Activated CD4-positive, alpha-beta T cell treated with anti-CD3 and anti-CD28 coated beads, Interleukin-2, amount 10 ng/mL, durations not matched to agents 24 days and 14 days (primary cell): Measurements from ENCODE around the gene SLX1A. TPM values are rescaled to one million over a fixed set of nuclear protein-coding genes. Genes with fewer than 3 reads are reported as not detected.

Source experiments
- total RNA-seq: library from RNA; stranded (reverse); gene quantifications from 2 replicates; pipeline ENCODE4 v1.2.3, GENCODE V29; 2022

The SLX1A gene
- total RNA-seq, 1 donor from 2014 or later: 80.7 TPM

Other genes starting within 250 kb of the SLX1A start
- gene TMEM219, start 231.8 kb upstream of the SLX1A start, total RNA-seq: 41.7 and 43.8 TPM in 2 replicates
- 35.8 and 38.7 TPM in 2 replicates for gene TAOK2, start 220.0 kb upstream of the SLX1A start, total RNA-seq
- gene HIRIP3, start 198.3 kb upstream of the SLX1A start, total RNA-seq: 45.9 and 47.7 TPM in 2 replicates
- gene INO80E, start 197.6 kb upstream of the SLX1A start, total RNA-seq: 129 and 133 TPM in 2 replicates
- gene DOC2A, start 182.8 kb upstream of the SLX1A start, total RNA-seq: 2.7 and 3.2 TPM in 2 replicates
- not detected in 2 replicates for gene C16orf92, start 170.7 kb upstream of the SLX1A start, total RNA-seq
- 1.5 and 1.8 TPM in 2 replicates for gene TLCD3B, start 162.6 kb upstream of the SLX1A start, total RNA-seq
- gene ALDOA, start 128.1 kb upstream of the SLX1A start, total RNA-seq: 2,074 and 2,109 TPM in 2 replicates
- gene PPP4C, start 117.9 kb upstream of the SLX1A start, total RNA-seq: 144 and 145 TPM in 2 replicates
- gene TBX6, start 102.0 kb upstream of the SLX1A start, total RNA-seq: 2.1 TPM in 2 replicates
- 11.8 and 11.9 TPM in 2 replicates for gene YPEL3, start 97.7 kb upstream of the SLX1A start, total RNA-seq
- gene GDPD3, start 80.3 kb upstream of the SLX1A start, total RNA-seq: 6.0 and 6.6 TPM in 2 replicates
- gene MAPK3, start 70.7 kb upstream of the SLX1A start, total RNA-seq: 53.9 and 56.4 TPM in 2 replicates
- gene CORO1A, start 10.3 kb upstream of the SLX1A start, total RNA-seq: 748 and 758 TPM in 2 replicates
- 280 and 300 TPM in 2 replicates for gene BOLA2B, start 209 bp upstream of the SLX1A start, total RNA-seq
- 15.6 and 24.5 TPM in 2 replicates for gene SULT1A3, start 5.4 kb downstream of the SLX1A start, total RNA-seq
- gene NPIPB13, start 54.6 kb downstream of the SLX1A start, total RNA-seq: 14.5 and 21.1 TPM in 2 replicates
- gene CD2BP2, start 161.4 kb downstream of the SLX1A start, total RNA-seq: 80.5 and 93.2 TPM in 2 replicates
- 68.9 TPM in 2 replicates for gene TBC1D10B, start 176.6 kb downstream of the SLX1A start, total RNA-seq
- gene MYL11, start 180.9 kb downstream of the SLX1A start, total RNA-seq: 1.0 and 1.3 TPM in 2 replicates
- gene SEPTIN1, start 188.7 kb downstream of the SLX1A start, total RNA-seq: 162 and 163 TPM in 2 replicates
- gene ZNF48, start 201.5 kb downstream of the SLX1A start, total RNA-seq: 16.5 and 18.3 TPM in 2 replicates
- 8.6 and 10.3 TPM in 2 replicates for gene ZNF771, start 213.7 kb downstream of the SLX1A start, total RNA-seq
- gene DCTPP1, start 236.2 kb downstream of the SLX1A start, total RNA-seq: 167 and 176 TPM in 2 replicates